Endothelial cell (in vitro differentiated cells): ENCODE measurements around the gene RPP30. TPM values are rescaled to one million over a fixed set of nuclear protein-coding genes. Genes with fewer than 3 reads are reported as not detected.

Experiments
- DNase-seq: peaks from one replicate; pipeline ENCODE4 v3.0.0; 2021; ENCODE audit warnings: low spot score
- H3K27ac Mint-ChIP-seq: one replicate; pipeline ENCODE4 v1.8.0; 2021; ENCODE audit warnings: mixed read lengths, inconsistent platforms; ENCODE audit not compliant: unreplicated experiment
- H3K27me3 Mint-ChIP-seq: one replicate; pipeline ENCODE4 v1.8.0; 2021; ENCODE audit warnings: mild to moderate bottlenecking, moderate library complexity, mixed read lengths, inconsistent platforms; ENCODE audit not compliant: unreplicated experiment
- H3K36me3 Mint-ChIP-seq: one replicate; pipeline ENCODE4 v1.8.0; 2021; ENCODE audit warnings: mild to moderate bottlenecking, low read depth, mixed read lengths, inconsistent platforms; ENCODE audit not compliant: unreplicated experiment
- H3K4me1 Mint-ChIP-seq: one replicate; pipeline ENCODE4 v1.8.0; 2021; ENCODE audit warnings: mild to moderate bottlenecking, mixed read lengths, inconsistent platforms; ENCODE audit not compliant: unreplicated experiment
- H3K4me3 Mint-ChIP-seq: one replicate; pipeline ENCODE4 v1.8.0; 2021; ENCODE audit warnings: mild to moderate bottlenecking, mixed read lengths, inconsistent platforms; ENCODE audit not compliant: unreplicated experiment
- H3K9me3 Mint-ChIP-seq: one replicate; pipeline ENCODE4 v1.8.0; 2021; ENCODE audit warnings: mixed read lengths, inconsistent platforms; ENCODE audit not compliant: unreplicated experiment
- total RNA-seq: library from RNA; stranded (reverse); fragmentation: NEBNext Ultra II Directional; extraction: Animal tissue kit (Norgen Biotek cat#: 25700); gene quantifications from one replicate; pipeline ENCODE4 v1.2.1, GENCODE V29; 2021; ENCODE audit not compliant: unreplicated experiment
- TF ChIP-seq, protein P1 (sequence below): fragments of 200-600 bp; sonication (generic); IDR thresholded peaks from one replicate; pipeline ENCODE4 v1.5.0; 2021; ENCODE audit warnings: antibody characterized with exemption; ENCODE audit not compliant: unreplicated experiment

Gene RPP30
- total RNA-seq, 1 donor from 2014 or later = 53.0 TPM

DNA sequence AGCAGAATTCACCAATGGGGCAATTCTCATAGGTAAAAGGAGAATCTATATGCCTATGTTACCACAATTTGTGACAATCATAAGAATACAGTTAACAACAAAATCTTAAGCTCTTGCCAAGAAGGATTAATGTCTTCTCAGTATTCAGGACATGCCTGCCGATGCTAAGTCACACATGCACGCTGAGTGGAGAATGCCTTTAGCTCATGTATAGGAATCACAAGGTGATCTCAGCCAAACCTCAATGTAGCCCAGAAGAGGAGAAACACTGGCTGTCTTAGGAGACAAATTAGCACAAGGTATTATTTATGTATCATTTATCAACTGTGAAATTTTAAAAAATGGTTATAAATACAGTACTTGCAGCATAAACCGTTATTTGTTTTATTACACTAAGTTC, 16.6 kb upstream of the RPP30 start:
- H3K4me3 Mint-ChIP-seq = no peak overlapping the region
- H3K4me1 Mint-ChIP-seq = peaks cover 8% of the 10 kb centered on the region
- peaks cover 10% of the 10 kb centered on the region for H3K36me3 Mint-ChIP-seq

DNA sequence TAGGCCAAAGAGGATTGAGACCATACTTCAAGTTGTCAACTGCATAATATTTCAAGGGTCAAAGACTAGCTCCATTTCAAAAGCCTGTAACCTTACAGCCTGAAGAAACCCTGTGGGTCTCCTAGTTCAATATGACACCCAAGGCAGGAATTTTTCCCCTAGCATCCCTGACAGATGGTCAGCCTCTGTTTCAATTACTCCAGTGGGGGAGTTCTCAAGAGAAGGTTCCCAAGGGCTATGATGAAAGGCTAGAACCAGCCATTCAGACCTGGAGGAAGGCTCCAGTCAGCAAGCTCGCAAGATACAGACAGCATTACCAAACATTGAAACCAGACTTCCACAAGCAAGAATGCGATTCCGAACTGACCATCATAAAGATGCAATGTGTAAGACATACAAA, 15.5 kb upstream of the RPP30 start:
- Mint-ChIP-seq H3K27me3 (peaks cover 6% of the 10 kb centered on the region), H3K9me3 (peaks cover under 1% of the 10 kb centered on the region), H3K27ac (no peak overlapping the region), H3K4me3 (peak overlapping the region; percentile 79), H3K36me3 (no peaks in the 10 kb centered on the region), H3K4me1 (peaks cover 8% of the 10 kb centered on the region)
- DNase-seq = no peak
- TF ChIP-seq, protein P1, sequence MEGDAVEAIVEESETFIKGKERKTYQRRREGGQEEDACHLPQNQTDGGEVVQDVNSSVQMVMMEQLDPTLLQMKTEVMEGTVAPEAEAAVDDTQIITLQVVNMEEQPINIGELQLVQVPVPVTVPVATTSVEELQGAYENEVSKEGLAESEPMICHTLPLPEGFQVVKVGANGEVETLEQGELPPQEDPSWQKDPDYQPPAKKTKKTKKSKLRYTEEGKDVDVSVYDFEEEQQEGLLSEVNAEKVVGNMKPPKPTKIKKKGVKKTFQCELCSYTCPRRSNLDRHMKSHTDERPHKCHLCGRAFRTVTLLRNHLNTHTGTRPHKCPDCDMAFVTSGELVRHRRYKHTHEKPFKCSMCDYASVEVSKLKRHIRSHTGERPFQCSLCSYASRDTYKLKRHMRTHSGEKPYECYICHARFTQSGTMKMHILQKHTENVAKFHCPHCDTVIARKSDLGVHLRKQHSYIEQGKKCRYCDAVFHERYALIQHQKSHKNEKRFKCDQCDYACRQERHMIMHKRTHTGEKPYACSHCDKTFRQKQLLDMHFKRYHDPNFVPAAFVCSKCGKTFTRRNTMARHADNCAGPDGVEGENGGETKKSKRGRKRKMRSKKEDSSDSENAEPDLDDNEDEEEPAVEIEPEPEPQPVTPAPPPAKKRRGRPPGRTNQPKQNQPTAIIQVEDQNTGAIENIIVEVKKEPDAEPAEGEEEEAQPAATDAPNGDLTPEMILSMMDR = no peak

More for the DNA sequence above, 16.6 kb upstream of the RPP30 start:
- DNase-seq = no peak
- H3K27me3 Mint-ChIP-seq = peaks cover 6% of the 10 kb centered on the region
- no peak overlapping the region for H3K27ac Mint-ChIP-seq
- TF ChIP-seq, protein P1 = no peak
- peaks cover 11% of the 10 kb centered on the region for H3K9me3 Mint-ChIP-seq

DNA sequence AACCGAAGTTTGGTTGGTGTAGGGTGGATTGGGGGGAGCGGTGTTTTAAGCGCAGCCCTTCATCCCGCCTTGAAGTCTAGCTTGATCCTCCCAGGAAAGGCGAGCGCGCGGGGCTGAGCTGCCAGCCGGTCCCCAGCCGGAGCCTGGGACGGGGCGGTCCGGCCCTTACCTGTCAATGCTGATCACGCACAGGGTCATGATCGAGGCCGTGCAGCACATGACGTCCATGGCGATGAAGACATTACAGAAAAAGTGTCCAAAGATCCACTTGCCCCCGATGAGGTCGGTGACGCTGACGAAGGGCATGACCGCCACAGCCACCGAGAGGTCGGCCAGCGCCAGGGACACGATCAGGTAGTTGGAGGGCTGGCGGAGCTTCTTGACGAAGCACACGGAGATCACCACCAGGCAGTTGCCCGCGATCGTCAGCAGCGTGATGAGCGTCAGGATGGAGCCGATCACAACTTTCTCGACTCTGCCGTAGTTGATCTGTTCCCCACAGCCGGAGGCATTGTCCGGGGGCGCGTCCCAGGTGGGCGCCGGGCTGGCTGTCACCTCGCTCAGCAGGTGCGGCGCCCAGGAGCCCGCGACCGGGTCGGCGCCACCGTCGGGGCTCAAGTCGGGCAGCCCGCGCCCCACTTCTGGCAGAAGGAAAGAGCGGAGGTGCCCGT, 14.7 kb upstream of the RPP30 start:
- peaks cover 6% of the 10 kb centered on the region for H3K27me3 Mint-ChIP-seq
- no peak overlapping the region for H3K27ac Mint-ChIP-seq
- peak; percentile 19 for DNase-seq
- no peaks in the 10 kb centered on the region for H3K36me3 Mint-ChIP-seq
- peaks cover 8% of the 10 kb centered on the region for H3K4me1 Mint-ChIP-seq
- H3K9me3 Mint-ChIP-seq = no peaks in the 10 kb centered on the region
- peak overlapping the region; percentile 92 for H3K4me3 Mint-ChIP-seq
- TF ChIP-seq, protein P1 = no peak

DNA sequence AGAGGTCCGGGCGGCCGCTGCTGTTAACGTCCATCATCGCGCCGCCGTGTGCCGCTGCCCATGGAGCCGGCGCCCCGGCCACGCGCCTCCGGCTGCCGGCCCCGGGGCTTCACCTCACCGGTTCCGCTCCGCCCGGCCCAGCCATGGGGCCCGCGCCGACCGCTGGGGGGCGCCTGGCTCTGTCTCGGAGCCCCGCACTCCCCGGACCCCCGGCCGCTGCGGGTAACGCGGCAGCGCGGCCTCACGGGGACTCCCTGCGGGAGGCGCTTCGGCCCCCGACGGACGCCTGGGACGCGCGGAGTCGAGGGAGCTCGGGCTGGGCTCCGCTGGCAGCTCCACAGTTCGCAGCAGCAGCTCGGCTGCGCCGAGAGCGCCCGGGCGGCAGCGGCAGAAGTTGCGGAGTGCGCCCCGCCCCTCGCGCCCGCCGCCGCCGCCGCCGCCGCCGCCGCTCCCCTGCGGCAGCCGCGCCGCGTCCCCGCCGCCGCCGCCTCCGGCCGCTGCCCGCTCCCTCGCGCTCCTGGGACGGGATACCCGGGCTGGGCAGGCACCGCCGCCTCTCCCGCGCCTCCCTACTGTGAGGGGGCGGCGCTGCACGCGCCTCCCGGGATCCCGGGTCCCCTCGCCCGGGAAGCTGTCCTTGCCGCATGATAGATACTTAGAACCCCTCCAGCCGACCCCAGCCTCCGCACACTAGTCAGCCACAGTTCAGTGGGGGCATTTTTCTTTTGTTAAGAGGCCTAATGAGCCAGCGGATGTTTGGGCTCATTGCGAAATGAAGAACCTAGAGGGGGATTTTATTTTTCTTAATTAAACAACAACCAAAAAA, 13.9 kb upstream of the RPP30 start, which contains the start of gene HTR7:
TSS of gene HTR7 (minus strand) at position 405 of the 826 bp plus-strand sequence. CDS start at position 37, 368 bp downstream.
- peaks cover 6% of the 10 kb centered on the region for H3K27me3 Mint-ChIP-seq
- peak within 1 kb of the TSS; percentile 94 for H3K4me3 Mint-ChIP-seq
- peak; percentile 80 for DNase-seq
- TF ChIP-seq, protein P1 = peak; percentile 67
- H3K27ac Mint-ChIP-seq = peak within 1 kb of the TSS; percentile 64
- H3K36me3 Mint-ChIP-seq = no peaks in the 10 kb centered on the region
- no peaks in the 10 kb centered on the region for H3K9me3 Mint-ChIP-seq
- H3K4me1 Mint-ChIP-seq = peaks cover 8% of the 10 kb centered on the region

DNA sequence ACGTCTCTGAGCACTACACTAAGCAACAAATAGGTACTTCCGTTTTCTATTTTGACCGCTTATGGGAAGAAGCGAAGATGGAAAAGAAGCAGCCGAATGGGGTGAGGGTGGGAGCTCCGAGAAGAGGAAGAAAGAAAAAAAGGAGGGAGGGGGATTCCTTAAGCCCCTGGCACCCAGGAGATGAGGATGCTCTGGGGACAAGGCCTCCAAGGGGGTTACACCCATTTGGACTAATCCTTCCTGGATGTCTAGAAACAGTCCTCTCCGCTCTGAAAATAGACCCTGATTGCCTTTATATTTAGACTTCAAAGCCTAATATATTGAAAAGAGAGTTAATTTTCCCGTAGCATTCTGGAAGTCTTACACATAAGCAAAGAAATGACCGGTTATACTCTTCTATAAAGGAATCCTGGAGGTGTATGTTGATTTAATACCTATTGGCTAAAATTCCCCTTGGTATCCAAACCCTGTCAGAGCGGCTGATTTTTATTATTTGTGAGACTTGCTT, 13.3 kb upstream of the RPP30 start:
- Mint-ChIP-seq H3K36me3 (no peaks in the 10 kb centered on the region), H3K27me3 (peaks cover 6% of the 10 kb centered on the region), H3K4me1 (peaks cover 12% of the 10 kb centered on the region), H3K4me3 (peak overlapping the region; percentile 94), H3K9me3 (no peaks in the 10 kb centered on the region), H3K27ac (peak overlapping the region; percentile 64)
- TF ChIP-seq, protein P1 = no peak
- no peak for DNase-seq
